HepG2 (cell line): ENCODE results near the gene ADH1C. TPM values are rescaled to one million over a fixed set of nuclear protein-coding genes. Genes with fewer than 3 reads are reported as not detected.

Source experiments
- ATAC-seq: fragments of 200-7000 bp; cut with Tn5 transposase; 3 replicates; pipeline ENCODE4 v1.9.1; 2020; ENCODE audit warnings: mild to moderate bottlenecking, moderate library complexity
- BruUV-seq: library from RNA; stranded (reverse); fragments of 400-500 nt; replicated peaks from 2 replicates; lab custom pipeline; 2021; lab: Mats Ljungman, UMichigan
- CTCF ChIA-PET: fragments of 300-600 bp; formaldehyde crosslinking; extraction: SDS; loops from one replicate; lab custom pipeline; 2021; ENCODE audit warnings: low total read pairs, inconsistent platforms, low intra/inter-chr PET ratio; lab: Yijun Ruan, JAX
- POLR2A ChIA-PET: fragments of 350-600 bp; sonication (Branson Sonifier 250); formaldehyde crosslinking; loops from one replicate; lab custom pipeline; 2020; ENCODE audit warnings: antibody characterized with exemption, inconsistent platforms; lab: Yijun Ruan, JAX
- DNase-seq: peaks from one replicate; pipeline ENCODE4 v3.0.0-alpha.2; 2015; ENCODE audit warnings: low spot score
- FAIRE-seq: peaks from 3 replicates; lab custom pipeline; 2011; peaks lifted over from hg19 to GRCh38; lab: Jason Lieb, UNC
- H2AFZ ChIP-seq: one replicate; pipeline ENCODE4 v1.6.1; 2011; ENCODE audit warnings: low read length, inconsistent platforms
- H3K27ac ChIP-seq: fragments of 300-600 bp; 3 replicates; pipeline ENCODE4 v1.8.0; 2011; ENCODE audit warnings: mixed run types, mild to moderate bottlenecking, mixed read lengths, low read length, inconsistent platforms; ENCODE audit not compliant: insufficient read depth; ENCODE audit errors: extremely low read length
- H3K27me3 ChIP-seq, 2 experiments: fragments of 200-600 bp in 1 of 2; 2 replicates in 1 of 2; 3 replicates in 1 of 2; pipeline versions ENCODE4 v1.6.0 to v1.8.0; 2011; ENCODE audit warnings: low read length in 2 of 2, mild to moderate bottlenecking in 2 of 2, moderate library complexity in 2 of 2, inconsistent platforms in 1 of 2; ENCODE audit not compliant: insufficient read depth in 2 of 2, control insufficient read depth in 1 of 2
- H3K36me3 ChIP-seq, 2 experiments: fragments of 200-600 bp in 1 of 2; replicated peaks in 1 of 2; 2 replicates in 1 of 2; 3 replicates in 1 of 2; pipeline versions ENCODE4 v1.5.1 to v1.8.0; 2011; ENCODE audit warnings: low read length in 2 of 2, inconsistent platforms in 1 of 2; ENCODE audit not compliant: insufficient read depth in 2 of 2, control insufficient read depth in 1 of 2
- H3K4me1 ChIP-seq: 2 replicates; pipeline ENCODE4 v1.5.1; 2012; ENCODE audit warnings: low read length, inconsistent platforms; ENCODE audit not compliant: insufficient read depth
- H3K4me2 ChIP-seq: 2 replicates; pipeline ENCODE4 v1.6.0; 2011; ENCODE audit warnings: low read depth, low read length, inconsistent platforms
- H3K4me3 ChIP-seq, 3 experiments: fragments of 200-600 bp in 1 of 3; sonication (generic), shearing (Covaris generic) in 1 of 3; replicated peaks in 1 of 3; 2 replicates each; pipeline ENCODE4 v1.5.1; 2011 to 2016; ENCODE audit warnings: low read length in 3 of 3, inconsistent platforms in 2 of 3, low read depth in 2 of 3, mild to moderate bottlenecking in 2 of 3, control low read depth in 1 of 3, mixed read lengths in 1 of 3; ENCODE audit not compliant: insufficient read depth in 1 of 3
- H3K79me2 ChIP-seq: one replicate; pipeline ENCODE4 v1.6.1; 2011; ENCODE audit warnings: low read length, inconsistent platforms; ENCODE audit not compliant: insufficient read depth
- H3K9ac ChIP-seq: 2 replicates; pipeline ENCODE4 v1.6.0; 2011; ENCODE audit warnings: mild to moderate bottlenecking, low read depth, low read length, inconsistent platforms; ENCODE audit not compliant: insufficient read depth
- H3K9me3 ChIP-seq: 2 replicates; pipeline ENCODE4 v1.5.1; 2012; ENCODE audit warnings: mild to moderate bottlenecking, low read length
- H4K20me1 ChIP-seq: 2 replicates; pipeline ENCODE4 v1.6.0; 2011; ENCODE audit warnings: inconsistent platforms, mild to moderate bottlenecking, low read length, moderate library complexity; ENCODE audit not compliant: insufficient read depth
- ARNT ChIP-seq: fragments of 450-650 bp; IDR thresholded peaks from 2 replicates; pipeline ENCODE4 v1.6.1; 2017
- ELF1 ChIP-seq: sonication (generic); formaldehyde crosslinking; IDR thresholded peaks from 2 replicates; pipeline ENCODE4 v1.4.0; 2020; ENCODE audit warnings: missing genetic modification reagents
- HOXA9 ChIP-seq: sonication (generic); formaldehyde crosslinking; IDR thresholded peaks from 2 replicates; pipeline ENCODE4 v1.8.1; 2022; ENCODE audit warnings: missing genetic modification reagents, mild to moderate bottlenecking, moderate library complexity, borderline replicate concordance
- KDM5B ChIP-seq: sonication (generic); formaldehyde crosslinking; IDR thresholded peaks from 2 replicates; pipeline ENCODE4 v1.4.0; 2020; ENCODE audit warnings: missing genetic modification reagents, mild to moderate bottlenecking, borderline replicate concordance
- KLF16 ChIP-seq, 2 experiments: sonication (generic) in 1 of 2; formaldehyde crosslinking in 1 of 2; IDR thresholded peaks; 2 replicates each; pipeline versions ENCODE4 v1.6.1 to v1.8.0; 2016 to 2023; ENCODE audit warnings: missing genetic modification reagents in 2 of 2, missing compliant biosample characterization in 1 of 2
- ZMYM4 ChIP-seq: sonication (generic); formaldehyde crosslinking; IDR thresholded peaks from 2 replicates; pipeline ENCODE4 v1.8.1; 2023; ENCODE audit warnings: mild to moderate bottlenecking, missing genetic modification reagents
- ZNF766 ChIP-seq: sonication (generic); formaldehyde crosslinking; IDR thresholded peaks from 2 replicates; pipeline ENCODE4 v1.5.0; 2020; ENCODE audit warnings: missing genetic modification reagents, borderline replicate concordance
- WGBS: methylation state at CpG from one replicate; pipeline ENCODE4 v1.1.6; 2017; ENCODE audit warnings: low lambda C conversion rate; 5-methylcytosine and 5-hydroxymethylcytosine counted together
- in situ Hi-C: cut with HindIII; loops from 2 replicates; pipeline ENCODE4 v1.10.0; 2017; ENCODE audit warnings: low pct_unique_long_range_greater_than_20kb; ENCODE audit not compliant: extremely low pct_ligation_motif_present
- intact Hi-C: fragments of 100-400 bp; cut with micrococcal nuclease; formaldehyde crosslinking; loops from one replicate; pipeline ENCODE4 v1.10.0; 2022; ENCODE audit not compliant: unreplicated experiment
- polyA plus RNA-seq, 8 experiments: library from polyadenylated mRNA; depleted of rRNA in 3 of 8; stranded (reverse) in 7 of 8; unstranded in 1 of 8; fragments of >200 nt; fragmentation: Illumina TruSeq in 4 of 8; extraction: Trizol in 4 of 8; gene quantifications; 2 replicates each; pipeline versions ENCODE4 v1.2.1 to v1.2.3, GENCODE V29; 2011 to 2016; ENCODE audit warnings: low read depth in 4 of 8, missing spikeins in 1 of 8, mixed read lengths in 1 of 8; ENCODE audit not compliant: insufficient read depth in 1 of 8
- total RNA-seq, 5 experiments: library from RNA; depleted of rRNA; stranded (reverse); fragments of >200 nt; fragmentation: Illumina TruSeq; extraction: Trizol; gene quantifications; 2 replicates each; pipeline ENCODE4 v1.2.3, GENCODE V29; 2016; ENCODE audit warnings: low read depth in 1 of 5
- TF ChIP-seq, protein P1 (sequence below): sonication (generic); formaldehyde crosslinking; conservative IDR thresholded peaks from 2 replicates; pipeline ENCODE4 v1.4.0; 2020; ENCODE audit warnings: missing genetic modification reagents
- TF ChIP-seq, protein P2 (sequence below): sonication (generic); formaldehyde crosslinking; IDR thresholded peaks from 2 replicates; pipeline ENCODE4 v1.5.0; 2020; ENCODE audit warnings: mild to moderate bottlenecking, missing genetic modification reagents, borderline replicate concordance
- TF ChIP-seq, protein P3 (sequence below): sonication (generic); formaldehyde crosslinking; IDR thresholded peaks from 2 replicates; pipeline ENCODE4 v1.4.0; 2020; ENCODE audit warnings: missing genetic modification reagents, borderline replicate concordance
- TF ChIP-seq, protein P4 (sequence below): IDR thresholded peaks from 2 replicates; pipeline ENCODE4 v1.6.1; 2018; ENCODE audit warnings: missing genetic modification reagents
- TF ChIP-seq, protein P5 (sequence below): sonication (generic); formaldehyde crosslinking; IDR thresholded peaks from 2 replicates; pipeline ENCODE4 v1.8.1; 2023; ENCODE audit warnings: mild to moderate bottlenecking, missing genetic modification reagents, borderline replicate concordance

ADH1C gene
- total and polyA plus RNA-seq, 2 of the 13 experiments (the other 11 are each of a cell fraction or from before 2014, with no cell fraction given), result not detected

DNA sequence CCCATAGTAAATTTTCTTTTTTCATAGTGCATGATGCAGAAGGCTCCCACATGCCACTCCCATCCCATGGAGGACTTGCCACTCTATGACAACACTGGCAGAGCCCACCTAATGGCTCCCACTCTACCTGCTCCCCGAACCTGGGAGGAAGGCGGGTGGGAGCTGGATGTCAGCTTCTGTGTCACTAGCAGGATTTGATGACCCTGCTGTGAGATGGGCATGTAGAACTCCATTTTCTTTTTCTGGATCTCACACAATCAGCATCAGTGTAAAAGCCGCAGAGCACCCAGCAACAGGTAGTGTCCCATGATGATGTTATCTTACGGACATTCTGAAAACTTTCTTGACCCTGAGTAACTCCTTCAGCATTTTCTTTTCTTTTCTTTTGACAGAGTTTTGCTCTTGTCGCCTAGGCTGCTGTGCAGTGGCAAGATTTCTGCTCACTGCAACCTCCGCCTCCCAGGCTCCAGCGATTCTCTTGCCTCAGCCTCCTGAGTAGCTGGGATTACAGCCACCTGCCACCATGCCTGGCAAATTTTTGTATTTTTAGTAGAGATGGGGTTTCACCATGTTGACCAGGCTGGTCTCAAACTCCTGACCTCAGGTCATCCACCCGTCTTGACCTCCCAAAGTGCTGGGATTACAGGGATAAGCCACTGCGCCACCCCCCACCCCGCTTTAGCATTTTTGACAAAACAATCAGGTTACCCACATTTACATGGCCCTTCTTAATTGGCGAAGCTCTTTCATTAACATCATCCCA, 46.7 kb downstream of the ADH1C start:
- Histone ChIP-seq H3K27ac (no peak overlapping the region), H3K36me3 (no peaks in the 10 kb centered on the region), H3K9ac (no peak overlapping the region), H2AFZ (no peak overlapping the region), H3K4me2 (no peak overlapping the region), H3K9me3 (no peaks in the 10 kb centered on the region), H4K20me1 (no peaks in the 10 kb centered on the region), H3K27me3 (no peaks in the 10 kb centered on the region), H3K79me2 (no peaks in the 10 kb centered on the region), H3K4me3 (no peak overlapping the region), H3K4me1 (peaks cover 3% of the 10 kb centered on the region; the same call in 1 of the 2 replicates)
- CTCF ChIA-PET, result no interaction called here
- ATAC-seq, result no peak
- POLR2A ChIA-PET, result no interaction called here
- in situ Hi-C loops (no loop called here), intact Hi-C loops (no loop called here)
- no TSS peak for BruUV-seq
- no peak for FAIRE-seq
- DNase-seq, result no peak
- 82% methylated on average over 11 of the region's 11 CpGs for WGBS
- TF ChIP-seq, protein P1, sequence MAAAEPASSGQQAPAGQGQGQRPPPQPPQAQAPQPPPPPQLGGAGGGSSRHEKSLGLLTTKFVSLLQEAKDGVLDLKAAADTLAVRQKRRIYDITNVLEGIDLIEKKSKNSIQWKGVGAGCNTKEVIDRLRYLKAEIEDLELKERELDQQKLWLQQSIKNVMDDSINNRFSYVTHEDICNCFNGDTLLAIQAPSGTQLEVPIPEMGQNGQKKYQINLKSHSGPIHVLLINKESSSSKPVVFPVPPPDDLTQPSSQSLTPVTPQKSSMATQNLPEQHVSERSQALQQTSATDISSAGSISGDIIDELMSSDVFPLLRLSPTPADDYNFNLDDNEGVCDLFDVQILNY, result no peak
- TF ChIP-seq, protein P2, sequence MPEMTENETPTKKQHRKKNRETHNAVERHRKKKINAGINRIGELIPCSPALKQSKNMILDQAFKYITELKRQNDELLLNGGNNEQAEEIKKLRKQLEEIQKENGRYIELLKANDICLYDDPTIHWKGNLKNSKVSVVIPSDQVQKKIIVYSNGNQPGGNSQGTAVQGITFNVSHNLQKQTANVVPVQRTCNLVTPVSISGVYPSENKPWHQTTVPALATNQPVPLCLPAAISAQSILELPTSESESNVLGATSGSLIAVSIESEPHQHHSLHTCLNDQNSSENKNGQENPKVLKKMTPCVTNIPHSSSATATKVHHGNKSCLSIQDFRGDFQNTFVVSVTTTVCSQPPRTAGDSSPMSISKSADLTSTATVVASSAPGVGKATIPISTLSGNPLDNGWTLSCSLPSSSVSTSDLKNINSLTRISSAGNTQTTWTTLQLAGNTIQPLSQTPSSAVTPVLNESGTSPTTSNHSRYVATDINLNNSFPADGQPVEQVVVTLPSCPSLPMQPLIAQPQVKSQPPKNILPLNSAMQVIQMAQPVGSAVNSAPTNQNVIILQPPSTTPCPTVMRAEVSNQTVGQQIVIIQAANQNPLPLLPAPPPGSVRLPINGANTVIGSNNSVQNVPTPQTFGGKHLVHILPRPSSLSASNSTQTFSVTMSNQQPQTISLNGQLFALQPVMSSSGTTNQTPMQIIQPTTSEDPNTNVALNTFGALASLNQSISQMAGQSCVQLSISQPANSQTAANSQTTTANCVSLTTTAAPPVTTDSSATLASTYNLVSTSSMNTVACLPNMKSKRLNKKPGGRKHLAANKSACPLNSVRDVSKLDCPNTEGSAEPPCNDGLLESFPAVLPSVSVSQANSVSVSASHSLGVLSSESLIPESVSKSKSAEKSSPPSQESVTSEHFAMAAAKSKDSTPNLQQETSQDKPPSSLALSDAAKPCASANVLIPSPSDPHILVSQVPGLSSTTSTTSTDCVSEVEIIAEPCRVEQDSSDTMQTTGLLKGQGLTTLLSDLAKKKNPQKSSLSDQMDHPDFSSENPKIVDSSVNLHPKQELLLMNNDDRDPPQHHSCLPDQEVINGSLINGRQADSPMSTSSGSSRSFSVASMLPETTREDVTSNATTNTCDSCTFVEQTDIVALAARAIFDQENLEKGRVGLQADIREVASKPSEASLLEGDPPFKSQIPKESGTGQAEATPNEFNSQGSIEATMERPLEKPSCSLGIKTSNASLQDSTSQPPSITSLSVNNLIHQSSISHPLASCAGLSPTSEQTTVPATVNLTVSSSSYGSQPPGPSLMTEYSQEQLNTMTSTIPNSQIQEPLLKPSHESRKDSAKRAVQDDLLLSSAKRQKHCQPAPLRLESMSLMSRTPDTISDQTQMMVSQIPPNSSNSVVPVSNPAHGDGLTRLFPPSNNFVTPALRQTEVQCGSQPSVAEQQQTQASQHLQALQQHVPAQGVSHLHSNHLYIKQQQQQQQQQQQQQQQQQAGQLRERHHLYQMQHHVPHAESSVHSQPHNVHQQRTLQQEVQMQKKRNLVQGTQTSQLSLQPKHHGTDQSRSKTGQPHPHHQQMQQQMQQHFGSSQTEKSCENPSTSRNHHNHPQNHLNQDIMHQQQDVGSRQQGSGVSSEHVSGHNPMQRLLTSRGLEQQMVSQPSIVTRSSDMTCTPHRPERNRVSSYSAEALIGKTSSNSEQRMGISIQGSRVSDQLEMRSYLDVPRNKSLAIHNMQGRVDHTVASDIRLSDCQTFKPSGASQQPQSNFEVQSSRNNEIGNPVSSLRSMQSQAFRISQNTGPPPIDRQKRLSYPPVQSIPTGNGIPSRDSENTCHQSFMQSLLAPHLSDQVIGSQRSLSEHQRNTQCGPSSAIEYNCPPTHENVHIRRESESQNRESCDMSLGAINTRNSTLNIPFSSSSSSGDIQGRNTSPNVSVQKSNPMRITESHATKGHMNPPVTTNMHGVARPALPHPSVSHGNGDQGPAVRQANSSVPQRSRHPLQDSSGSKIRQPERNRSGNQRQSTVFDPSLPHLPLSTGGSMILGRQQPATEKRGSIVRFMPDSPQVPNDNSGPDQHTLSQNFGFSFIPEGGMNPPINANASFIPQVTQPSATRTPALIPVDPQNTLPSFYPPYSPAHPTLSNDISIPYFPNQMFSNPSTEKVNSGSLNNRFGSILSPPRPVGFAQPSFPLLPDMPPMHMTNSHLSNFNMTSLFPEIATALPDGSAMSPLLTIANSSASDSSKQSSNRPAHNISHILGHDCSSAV (CRISPR knock-in tag), result no peak
- no peak for TF ChIP-seq ZMYM4 (CRISPR knock-in tag)
- TF ChIP-seq ARNT, result no peak
- TF ChIP-seq KDM5B (CRISPR knock-in tag), result no peak
- no peak for TF ChIP-seq ZNF766 (CRISPR knock-in tag)
- TF ChIP-seq, protein P3, sequence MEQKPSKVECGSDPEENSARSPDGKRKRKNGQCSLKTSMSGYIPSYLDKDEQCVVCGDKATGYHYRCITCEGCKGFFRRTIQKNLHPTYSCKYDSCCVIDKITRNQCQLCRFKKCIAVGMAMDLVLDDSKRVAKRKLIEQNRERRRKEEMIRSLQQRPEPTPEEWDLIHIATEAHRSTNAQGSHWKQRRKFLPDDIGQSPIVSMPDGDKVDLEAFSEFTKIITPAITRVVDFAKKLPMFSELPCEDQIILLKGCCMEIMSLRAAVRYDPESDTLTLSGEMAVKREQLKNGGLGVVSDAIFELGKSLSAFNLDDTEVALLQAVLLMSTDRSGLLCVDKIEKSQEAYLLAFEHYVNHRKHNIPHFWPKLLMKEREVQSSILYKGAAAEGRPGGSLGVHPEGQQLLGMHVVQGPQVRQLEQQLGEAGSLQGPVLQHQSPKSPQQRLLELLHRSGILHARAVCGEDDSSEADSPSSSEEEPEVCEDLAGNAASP (CRISPR knock-in tag), result no peak
- TF ChIP-seq, protein P4, sequence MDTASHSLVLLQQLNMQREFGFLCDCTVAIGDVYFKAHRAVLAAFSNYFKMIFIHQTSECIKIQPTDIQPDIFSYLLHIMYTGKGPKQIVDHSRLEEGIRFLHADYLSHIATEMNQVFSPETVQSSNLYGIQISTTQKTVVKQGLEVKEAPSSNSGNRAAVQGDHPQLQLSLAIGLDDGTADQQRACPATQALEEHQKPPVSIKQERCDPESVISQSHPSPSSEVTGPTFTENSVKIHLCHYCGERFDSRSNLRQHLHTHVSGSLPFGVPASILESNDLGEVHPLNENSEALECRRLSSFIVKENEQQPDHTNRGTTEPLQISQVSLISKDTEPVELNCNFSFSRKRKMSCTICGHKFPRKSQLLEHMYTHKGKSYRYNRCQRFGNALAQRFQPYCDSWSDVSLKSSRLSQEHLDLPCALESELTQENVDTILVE (CRISPR knock-in tag), result no peak
- no peak for TF ChIP-seq HOXA9 (CRISPR knock-in tag)
- TF ChIP-seq, protein P5, sequence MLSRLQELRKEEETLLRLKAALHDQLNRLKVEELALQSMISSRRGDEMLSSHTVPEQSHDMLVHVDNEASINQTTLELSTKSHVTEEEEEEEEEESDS (CRISPR knock-in tag), result no peak
- TF ChIP-seq ELF1 (CRISPR knock-in tag), result no peak
- TF ChIP-seq KLF16 (CRISPR knock-in tag; IDR thresholded peaks at IDR 0.05), result no peak
